ENCODE measurements around the gene DIPK1A.

DIPK1A gene

GRCh38 chr1:92944901-92945747 is 16.1 kb downstream of the DIPK1A start:
- TF ChIP-seq POLR2A (IDR thresholded peaks at IDR 0.05; ENCODE audit: extremely low read depth, insufficient read length) (no peak), MAX (IDR thresholded peaks at IDR 0.05; ENCODE audit: low read depth, low read length) (no peak), MYC (IDR thresholded peaks at IDR 0.05; ENCODE audit: low read depth, low read length) (no peak)
- TF ChIP-seq, protein P1, sequence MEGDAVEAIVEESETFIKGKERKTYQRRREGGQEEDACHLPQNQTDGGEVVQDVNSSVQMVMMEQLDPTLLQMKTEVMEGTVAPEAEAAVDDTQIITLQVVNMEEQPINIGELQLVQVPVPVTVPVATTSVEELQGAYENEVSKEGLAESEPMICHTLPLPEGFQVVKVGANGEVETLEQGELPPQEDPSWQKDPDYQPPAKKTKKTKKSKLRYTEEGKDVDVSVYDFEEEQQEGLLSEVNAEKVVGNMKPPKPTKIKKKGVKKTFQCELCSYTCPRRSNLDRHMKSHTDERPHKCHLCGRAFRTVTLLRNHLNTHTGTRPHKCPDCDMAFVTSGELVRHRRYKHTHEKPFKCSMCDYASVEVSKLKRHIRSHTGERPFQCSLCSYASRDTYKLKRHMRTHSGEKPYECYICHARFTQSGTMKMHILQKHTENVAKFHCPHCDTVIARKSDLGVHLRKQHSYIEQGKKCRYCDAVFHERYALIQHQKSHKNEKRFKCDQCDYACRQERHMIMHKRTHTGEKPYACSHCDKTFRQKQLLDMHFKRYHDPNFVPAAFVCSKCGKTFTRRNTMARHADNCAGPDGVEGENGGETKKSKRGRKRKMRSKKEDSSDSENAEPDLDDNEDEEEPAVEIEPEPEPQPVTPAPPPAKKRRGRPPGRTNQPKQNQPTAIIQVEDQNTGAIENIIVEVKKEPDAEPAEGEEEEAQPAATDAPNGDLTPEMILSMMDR (IDR thresholded peaks at IDR 0.05; ENCODE audit: low read depth, low read length): no peak
- DNase-seq (ENCODE audit: low read depth): no peak
- no peak overlapping the region for H3K4me3 ChIP-seq (ENCODE audit: low read depth, low read length)

DNA sequence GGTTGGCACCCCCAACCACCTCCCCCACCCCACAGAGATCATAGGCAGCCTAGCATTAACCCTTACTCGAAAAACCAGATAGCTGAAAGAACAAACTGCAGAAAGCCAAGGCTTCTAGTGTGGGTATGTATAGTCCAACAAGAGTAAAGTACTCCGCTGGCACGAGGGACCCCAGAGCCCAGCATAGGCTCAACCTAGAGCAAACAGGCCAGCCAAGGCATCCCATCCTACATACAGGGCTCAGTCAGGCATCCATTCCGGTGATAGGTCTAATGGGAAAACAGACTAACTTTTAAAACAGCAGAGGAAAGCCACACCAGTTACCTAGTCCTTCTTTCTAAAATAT is 17.8 kb downstream of the DIPK1A start:
- TF ChIP-seq MAX (IDR thresholded peaks at IDR 0.05; ENCODE audit: low read depth, low read length): no peak
- no peak for TF ChIP-seq MYC (IDR thresholded peaks at IDR 0.05; ENCODE audit: low read depth, low read length)
- TF ChIP-seq, protein P1 (IDR thresholded peaks at IDR 0.05; ENCODE audit: low read depth, low read length): no peak
- TF ChIP-seq POLR2A (IDR thresholded peaks at IDR 0.05; ENCODE audit: extremely low read depth, insufficient read length): no peak
- H3K4me3 ChIP-seq (ENCODE audit: low read depth, low read length): no peak overlapping the region
- DNase-seq (ENCODE audit: low read depth): no peak

- no peak for DNase-seq (ENCODE audit: low read depth)
- TF ChIP-seq POLR2A (IDR thresholded peaks at IDR 0.05; ENCODE audit: extremely low read depth, insufficient read length) (no peak), MYC (IDR thresholded peaks at IDR 0.05; ENCODE audit: low read depth, low read length) (no peak)
- TF ChIP-seq, protein P1 (IDR thresholded peaks at IDR 0.05; ENCODE audit: low read depth, low read length): no peak
- H3K4me3 ChIP-seq (ENCODE audit: low read depth, low read length): no peak overlapping the region
Observed at GRCh38 chr1:92940541-92940940, 20.7 kb downstream of the DIPK1A start.

DNA sequence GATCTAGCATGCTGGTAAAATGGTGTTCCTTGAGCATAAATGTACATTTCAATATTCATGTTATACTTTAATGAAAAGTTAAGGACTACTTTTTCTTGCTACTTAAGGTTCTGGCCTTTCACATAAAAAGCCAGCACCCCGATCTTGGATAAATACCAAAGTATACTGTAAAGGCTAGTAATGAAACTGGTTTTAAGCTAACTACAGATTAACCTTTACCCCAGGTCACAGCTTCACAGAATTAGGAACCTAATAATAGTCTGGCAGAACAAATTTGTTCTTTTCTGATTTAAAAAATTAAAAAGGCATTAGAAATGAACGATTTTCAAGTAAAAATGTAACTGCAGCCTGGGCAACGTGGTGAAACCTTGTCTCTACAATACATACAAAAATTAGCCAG is 23.5 kb downstream of the DIPK1A start:
- H3K4me3 ChIP-seq (ENCODE audit: low read depth, low read length): no peak overlapping the region
- TF ChIP-seq POLR2A (IDR thresholded peaks at IDR 0.05; ENCODE audit: extremely low read depth, insufficient read length): no peak
- no peak for DNase-seq (ENCODE audit: low read depth)

DNA sequence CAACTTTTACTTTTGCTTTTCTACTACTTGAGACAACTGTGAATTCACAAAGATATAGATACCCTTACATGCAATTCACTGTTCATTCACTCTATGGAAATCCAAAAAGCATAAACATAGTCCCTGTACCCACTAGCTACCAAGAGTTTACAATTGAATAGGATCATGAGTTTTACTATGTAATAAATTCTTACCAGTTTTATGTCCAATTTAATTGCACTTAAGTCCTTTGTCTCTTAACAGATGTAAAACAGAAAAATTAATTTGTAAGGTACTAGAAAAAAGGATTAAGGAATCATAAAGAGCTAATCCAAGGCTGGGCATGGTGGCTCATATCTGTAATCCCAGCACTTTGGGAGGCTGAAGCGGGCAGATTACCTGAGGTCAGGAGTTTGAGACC is 24.4 kb downstream of the DIPK1A start:
- no peak for TF ChIP-seq MYC (IDR thresholded peaks at IDR 0.05; ENCODE audit: low read depth, low read length)
- no peak for TF ChIP-seq POLR2A (IDR thresholded peaks at IDR 0.05; ENCODE audit: extremely low read depth, insufficient read length)
- no peak for TF ChIP-seq MAX (IDR thresholded peaks at IDR 0.05; ENCODE audit: low read depth, low read length)
- TF ChIP-seq, protein P1 (IDR thresholded peaks at IDR 0.05; ENCODE audit: low read depth, low read length): no peak
- no peak for DNase-seq (ENCODE audit: low read depth)
- H3K4me3 ChIP-seq (ENCODE audit: low read depth, low read length): no peak overlapping the region

GRCh38 chr1:92934395-92935378 is 26.6 kb downstream of the DIPK1A start:
- no peak for DNase-seq (ENCODE audit: low read depth)
- no peak overlapping the region for H3K4me3 ChIP-seq (ENCODE audit: low read depth, low read length)

More at GRCh38 chr1:92934395-92935378, 26.6 kb downstream of the DIPK1A start:
- TF ChIP-seq MAX (IDR thresholded peaks at IDR 0.05; ENCODE audit: low read depth, low read length): no peak
- TF ChIP-seq MYC (IDR thresholded peaks at IDR 0.05; ENCODE audit: low read depth, low read length): no peak
- no peak for TF ChIP-seq POLR2A (IDR thresholded peaks at IDR 0.05; ENCODE audit: extremely low read depth, insufficient read length)
- TF ChIP-seq, protein P1 (IDR thresholded peaks at IDR 0.05; ENCODE audit: low read depth, low read length): no peak

Data from NB4 (cell line).